ENCODE results near the gene ROBO1. TPM values are rescaled to one million over a fixed set of nuclear protein-coding genes. Genes with fewer than 3 reads are reported as not detected.

Gene ROBO1
- total and polyA plus RNA-seq, 2 of the 8 experiments (the other 6 are each of a cell fraction or from before 2014, with no cell fraction given) = 51.4 to 91.0 TPM

DNA sequence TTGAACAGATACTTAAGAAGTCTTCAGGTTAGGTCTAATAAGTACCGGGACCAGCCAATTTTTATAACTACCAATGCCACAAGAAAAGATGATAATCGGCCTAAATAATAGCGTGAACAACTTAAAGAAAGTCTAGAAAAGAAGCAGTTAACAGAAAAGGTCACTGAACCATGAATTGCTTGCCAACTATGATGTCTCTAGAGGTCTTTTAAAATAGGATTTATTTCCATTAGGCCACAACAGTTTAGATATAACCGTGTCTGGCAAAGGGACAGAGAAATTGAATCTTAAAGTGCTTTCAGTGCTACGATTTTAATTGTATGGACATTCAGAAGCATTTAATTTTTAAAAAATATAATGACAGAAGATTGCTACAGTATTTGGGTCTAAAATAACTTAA lies 1070.4 kb downstream of the ROBO1 start:
- no peak for FAIRE-seq
- CTCF ChIA-PET (ENCODE audit: partially characterized antibody) = no interaction called here
- H3K4ac ChIP-seq (replicated peaks; ENCODE audit: insufficient read length, low read depth, low read length) = no peak overlapping the region
- TF ChIP-seq JUND (IDR thresholded peaks at IDR 0.05; ENCODE audit: low read length) = no peak
- no peak for TF ChIP-seq CBX8 (IDR thresholded peaks at IDR 0.05; ENCODE audit: borderline replicate concordance, low read depth, low read length)
- no peak for TF ChIP-seq CHD1 (IDR thresholded peaks at IDR 0.05; ENCODE audit: low read depth, low read length)
- TF ChIP-seq, protein P1, sequence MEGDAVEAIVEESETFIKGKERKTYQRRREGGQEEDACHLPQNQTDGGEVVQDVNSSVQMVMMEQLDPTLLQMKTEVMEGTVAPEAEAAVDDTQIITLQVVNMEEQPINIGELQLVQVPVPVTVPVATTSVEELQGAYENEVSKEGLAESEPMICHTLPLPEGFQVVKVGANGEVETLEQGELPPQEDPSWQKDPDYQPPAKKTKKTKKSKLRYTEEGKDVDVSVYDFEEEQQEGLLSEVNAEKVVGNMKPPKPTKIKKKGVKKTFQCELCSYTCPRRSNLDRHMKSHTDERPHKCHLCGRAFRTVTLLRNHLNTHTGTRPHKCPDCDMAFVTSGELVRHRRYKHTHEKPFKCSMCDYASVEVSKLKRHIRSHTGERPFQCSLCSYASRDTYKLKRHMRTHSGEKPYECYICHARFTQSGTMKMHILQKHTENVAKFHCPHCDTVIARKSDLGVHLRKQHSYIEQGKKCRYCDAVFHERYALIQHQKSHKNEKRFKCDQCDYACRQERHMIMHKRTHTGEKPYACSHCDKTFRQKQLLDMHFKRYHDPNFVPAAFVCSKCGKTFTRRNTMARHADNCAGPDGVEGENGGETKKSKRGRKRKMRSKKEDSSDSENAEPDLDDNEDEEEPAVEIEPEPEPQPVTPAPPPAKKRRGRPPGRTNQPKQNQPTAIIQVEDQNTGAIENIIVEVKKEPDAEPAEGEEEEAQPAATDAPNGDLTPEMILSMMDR (IDR thresholded peaks at IDR 0.05; ENCODE audit: control extremely low read depth in 1 of 3, insufficient read depth in 1 of 3, low read depth in 1 of 3, low read length in 3 of 3) = no peak
- TF ChIP-seq EP300 (IDR thresholded peaks at IDR 0.05; ENCODE audit: borderline replicate concordance in 1 of 2, low read depth in 2 of 2, low read length in 2 of 2) = no peak
- no peak for TF ChIP-seq YY1 (IDR thresholded peaks at IDR 0.05; ENCODE audit: low read depth, low read length)
- no peak for TF ChIP-seq SUZ12 (IDR thresholded peaks at IDR 0.05; ENCODE audit: low read length)
- no peak for TF ChIP-seq ZNF274 (IDR thresholded peaks at IDR 0.05; ENCODE audit: borderline replicate concordance, extremely low read depth, low read length)
- TF ChIP-seq NANOG (IDR thresholded peaks at IDR 0.05; ENCODE audit: insufficient read depth, low read depth, low read length, poor library complexity, severe bottlenecking) = no peak
- TF ChIP-seq, protein P2, sequence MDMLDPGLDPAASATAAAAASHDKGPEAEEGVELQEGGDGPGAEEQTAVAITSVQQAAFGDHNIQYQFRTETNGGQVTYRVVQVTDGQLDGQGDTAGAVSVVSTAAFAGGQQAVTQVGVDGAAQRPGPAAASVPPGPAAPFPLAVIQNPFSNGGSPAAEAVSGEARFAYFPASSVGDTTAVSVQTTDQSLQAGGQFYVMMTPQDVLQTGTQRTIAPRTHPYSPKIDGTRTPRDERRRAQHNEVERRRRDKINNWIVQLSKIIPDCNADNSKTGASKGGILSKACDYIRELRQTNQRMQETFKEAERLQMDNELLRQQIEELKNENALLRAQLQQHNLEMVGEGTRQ (IDR thresholded peaks at IDR 0.05; ENCODE audit: low read length) = no peak

More for the DNA sequence above, 1070.4 kb downstream of the ROBO1 start:
- no peak overlapping the region for H4K5ac ChIP-seq (ENCODE audit: insufficient read length, low read depth, low read length)
- no peak overlapping the region for H4K8ac ChIP-seq (ENCODE audit: extremely low read depth, insufficient read depth, low read length)
- no peak overlapping the region for H3K56ac ChIP-seq (replicated peaks; ENCODE audit: insufficient read length, low read depth, low read length)
- no peaks in the 10 kb centered on the region for H3K79me2 ChIP-seq (ENCODE audit: control insufficient read depth in 1 of 2, insufficient read depth in 2 of 2, low read length in 2 of 2)
- H3K23ac ChIP-seq (ENCODE audit: insufficient read length) = no peak overlapping the region
- H3K27me3 ChIP-seq (replicated peaks in 1 of 4; ENCODE audit: control insufficient read depth in 3 of 4, extremely low read depth in 1 of 4, insufficient read depth in 3 of 4, low read length in 3 of 4) = no peaks in the 10 kb centered on the region
- H3K9ac ChIP-seq (replicated peaks in 1 of 4; ENCODE audit: extremely low read depth in 1 of 4, low read depth in 3 of 4, low read length in 3 of 4) = no peak overlapping the region
- no peaks in the 10 kb centered on the region for H3K36me3 ChIP-seq (ENCODE audit: control insufficient read depth in 2 of 4, insufficient read depth in 4 of 4, low read length in 3 of 4)
- POLR2A ChIA-PET (ENCODE audit: partially characterized antibody) = no interaction called here
- H2BK20ac ChIP-seq (ENCODE audit: low read length) = no peak overlapping the region
- no peaks in the 10 kb centered on the region for H3K79me1 ChIP-seq (ENCODE audit: low read depth, low read length)
- H2AFZ ChIP-seq (ENCODE audit: low read length) = no peak overlapping the region
- no peak overlapping the region for H2AK5ac ChIP-seq (ENCODE audit: low read depth, low read length)
- H3K4me1 ChIP-seq (replicated peaks in 1 of 4; ENCODE audit: control insufficient read depth in 3 of 4, insufficient read depth in 4 of 4, low read length in 3 of 4) = no peaks in the 10 kb centered on the region
- no peak overlapping the region for H2BK12ac ChIP-seq (ENCODE audit: low read depth, low read length)
- H3K4me3 ChIP-seq (ENCODE audit: extremely low read depth in 1 of 4, insufficient read depth in 2 of 4, low read depth in 3 of 4, low read length in 4 of 4) = no peak overlapping the region
- no peak overlapping the region for H2BK5ac ChIP-seq (ENCODE audit: low read depth, low read length)
- no peak overlapping the region for H3K18ac ChIP-seq (ENCODE audit: extremely low read depth, low read length)
- no peak overlapping the region for H2BK120ac ChIP-seq (replicated peaks; ENCODE audit: low read depth, low read length)
- H3K9me3 ChIP-seq (ENCODE audit: insufficient read depth in 2 of 2, low read depth in 1 of 2, low read length in 1 of 2) = no peaks in the 10 kb centered on the region
- no peak overlapping the region for H3K14ac ChIP-seq (ENCODE audit: insufficient read length)
- 95% methylated on average over 5 of the region's 5 CpGs; no CpG with 5 or more reads in 1 of the 2 experiments for WGBS, 2 experiments (ENCODE audit: extremely low coverage in 1 of 2, insufficient coverage in 1 of 2, insufficient read length in 1 of 2, insufficient replicate concordance in 2 of 2, low coverage in 1 of 2, low lambda C conversion rate in 2 of 2, missing lambda C conversion rate in 1 of 2)
- H3K23me2 ChIP-seq (ENCODE audit: low read depth, low read length) = no peaks in the 10 kb centered on the region
- DNase-seq (ENCODE audit: low read depth in 1 of 2, low spot score in 2 of 2) = no peak
- no peak overlapping the region for H4K91ac ChIP-seq (replicated peaks; ENCODE audit: insufficient read length, low read length)
- no peak overlapping the region for H2BK15ac ChIP-seq (ENCODE audit: low read length)
- H3K4me2 ChIP-seq (ENCODE audit: insufficient read depth in 1 of 2, low read depth in 2 of 2, low read length in 2 of 2) = no peak overlapping the region
- H3K27ac ChIP-seq (ENCODE audit: low read depth, low read length) = no peak overlapping the region
- H4K20me1 ChIP-seq (replicated peaks in 1 of 2; ENCODE audit: control insufficient read depth in 1 of 2, insufficient read depth in 2 of 2, low read length in 2 of 2) = peaks cover 0 to 2% of the 10 kb centered on the region in 2 experiments
